ENCODE data around the gene TBC1D8. TPM values are rescaled to one million over a fixed set of nuclear protein-coding genes. Genes with fewer than 3 reads are reported as not detected.

TBC1D8 gene
- total and polyA plus RNA-seq, 2 experiments from 2014 or later, result 18.0 to 36.9 TPM

- no peaks in the 10 kb centered on the region; the same call in 1 of the 2 replicates for H3K4me1 ChIP-seq (ENCODE audit: insufficient read depth)
- peak; percentile 53 for DNase-seq (ENCODE audit: low spot score)
- H3K4me1 Mint-ChIP-seq, result peaks cover 12% of the 10 kb centered on the region
- no peak overlapping the region for H3K4me3 Mint-ChIP-seq
- H2AFZ ChIP-seq, result no peak overlapping the region
- peaks cover 78% of the 10 kb centered on the region for H3K36me3 Mint-ChIP-seq (ENCODE audit: low read depth)
- no peaks in the 10 kb centered on the region; the same call in 1 of the 3 replicates for H3K9me3 Mint-ChIP-seq
- ATAC-seq, result no peak
- H3K27me3 ChIP-seq (ENCODE audit: insufficient read depth), result no peaks in the 10 kb centered on the region
- H3K79me2 ChIP-seq (replicated peaks; ENCODE audit: insufficient read depth), result no peaks in the 10 kb centered on the region
- H3K9me2 ChIP-seq (ENCODE audit: insufficient read depth), result no peaks in the 10 kb centered on the region
- no peak overlapping the region; the same call in 1 of the 2 replicates for H3K27ac Mint-ChIP-seq
- no peak overlapping the region for H3K4me2 ChIP-seq
- H3K27me3 Mint-ChIP-seq (ENCODE audit: insufficient read depth, low read depth, poor library complexity), result peaks cover 12% of the 10 kb centered on the region
- peaks cover 12% of the 10 kb centered on the region for H3F3A ChIP-seq (replicated peaks; ENCODE audit: low read depth)
- H4K20me1 ChIP-seq (replicated peaks; ENCODE audit: insufficient read depth), result peaks cover 7% of the 10 kb centered on the region; the same call in 1 of the 2 replicates
- no peak for TF ChIP-seq STAT1 (IDR thresholded peaks at IDR 0.05; ENCODE audit: unreplicated experiment)
- TF ChIP-seq REST (IDR thresholded peaks at IDR 0.05; ENCODE audit: unreplicated experiment), result no peak
- no peak for TF ChIP-seq ZNF331 (CRISPR knock-in tag; IDR thresholded peaks at IDR 0.05; ENCODE audit: low read depth)
- no peak for TF ChIP-seq CREB1 (CRISPR knock-in tag; IDR thresholded peaks at IDR 0.05; ENCODE audit: low read depth)
- no peak for TF ChIP-seq ZNF462 (CRISPR knock-in tag; IDR thresholded peaks at IDR 0.05)
- no peak for TF ChIP-seq NANOG (IDR thresholded peaks at IDR 0.05; ENCODE audit: borderline replicate concordance)
- no peak for TF ChIP-seq POLR2AphosphoS5 (IDR thresholded peaks at IDR 0.05; ENCODE audit: low read depth)
- peak; percentile 74 to 86 for TF ChIP-seq CTCF (conservative IDR thresholded peaks at IDR 0.05; ENCODE audit: low read depth in 2 of 2)
- no peak overlapping the region for H3K27ac ChIP-seq (ENCODE audit: low read depth)
- peaks cover 3% of the 10 kb centered on the region; the same call in 1 of the 2 replicates for H3K36me3 ChIP-seq (ENCODE audit: insufficient read depth)
- no peak overlapping the region for H3K4me3 ChIP-seq
Measured at GRCh38 chr2:101012706-101013181, 138.4 kb downstream of the TBC1D8 start.

Measured in GM23338 (cell line).